Pancreas (tissue), 10 donors: ENCODE results near the gene BCL7B. TPM values are rescaled to one million over a fixed set of nuclear protein-coding genes. Genes with fewer than 3 reads are reported as not detected.

ENCODE experiments used
- ATAC-seq, 4 donors: fragments of 200-7000 bp; cut with Tn5 transposase; one replicate each; pipeline versions ENCODE4 v1.8.0 to v1.9.1; 2020; ENCODE audit warnings: mild to moderate bottlenecking in 4 of 4, moderate library complexity in 4 of 4
- DNase-seq, 6 donors: peaks; one replicate each; pipeline ENCODE4 v3.0.0-alpha.2; 2020
- FAIRE-seq: peaks from 2 replicates; lab custom pipeline; 2012; peaks lifted over from hg19 to GRCh38; lab: Jason Lieb, UNC
- H3K27ac ChIP-seq, 4 donors: fragments of 200-600 bp; sonication (generic); 1 replicate in 3 of 4; 2 replicates in 1 of 4; pipeline versions ENCODE4 v1.5.0 to v1.8.0; 2020
- H3K27me3 ChIP-seq, 4 donors: fragments of 200-600 bp; one replicate each; pipeline ENCODE4 v1.8.0; 2021
- H3K36me3 ChIP-seq, 3 donors: fragments of 200-600 bp; sonication (generic) in 1 of 3; one replicate each; pipeline versions ENCODE4 v1.5.0 to v1.8.0; 2020 to 2021
- H3K4me1 ChIP-seq, 3 donors: fragments of 200-600 bp; one replicate each; pipeline ENCODE4 v1.8.0; 2021
- H3K4me3 ChIP-seq, 4 donors: fragments of 200-600 bp; sonication (generic) in 2 of 4; one replicate each; pipeline versions ENCODE4 v1.5.0 to v1.8.0; 2020 to 2021
- H3K9me3 ChIP-seq, 4 donors: fragments of 200-600 bp; one replicate each; pipeline ENCODE4 v1.8.0; 2021
- CTCF ChIP-seq, 4 donors: fragments of 200-600 bp; sonication (generic) in 3 of 4; IDR thresholded peaks; one replicate each; pipeline versions ENCODE4 v1.5.0 to v1.8.0; 2021; ENCODE audit warnings: antibody characterized with exemption in 4 of 4
- WGBS, 2 donors: extraction: QIAGEN DNeasy Blood & Tissue Kit; methylation state at CpG; one replicate each; pipeline ENCODE4 v1.1.7; 2013; 5-methylcytosine and 5-hydroxymethylcytosine counted together
- intact Hi-C, 3 donors: fragments of 100-400 bp; cut with DNase I; formaldehyde crosslinking; loops; one replicate each; pipeline versions ENCODE4 v1.11.1 to v1.14.2; 2022
- polyA plus RNA-seq, 2 donors: library from polyadenylated mRNA; stranded (reverse); fragments of 200-250 nt; gene quantifications; one replicate each; pipeline ENCODE4 v1.2.3, GENCODE V29; 2013
- total RNA-seq, 6 donors: library from RNA; stranded (reverse); fragmentation: NEBNext Ultra II Directional in 4 of 6; extraction: Animal tissue kit (Norgen Biotek cat#: 25700) in 4 of 6; gene quantifications; one replicate each; pipeline versions ENCODE4 v1.2.1 to v1.2.4, GENCODE V29; 2021 to 2023
- donor health status: healthy with polysubstance abuse.
- donor health status: DM: no; HTN: no; CAD: no; lungs with moderate emphysema.
- donor health status: DM: no; HTN: no; CAD: no.
- donor health status: control.
- donor health status: control.
- donor health status: Bipolar disorder and iron deficiency.
- donor health status: DM: yes; HTN: yes; CAD: no.
- donor health status: DM: no; HTN: no; CAD: no.
- donor health status: DM: no; HTN: no; CAD: no.
- donor health status: DM: yes; HTN: yes; CAD: no.

BCL7B gene
- total and polyA plus RNA-seq, 8 donors: 13.5 to 44.6 (median 17.6) TPM

GRCh38 chr7:73572767-73573186 is 15.3 kb upstream of the BCL7B start:
- ATAC-seq: no peak
- no peak for DNase-seq
- intact Hi-C loops: no loop called here
- Histone ChIP-seq H3K4me3 (no peak overlapping the region), H3K9me3 (no peaks in the 10 kb centered on the region), H3K27me3 (no peaks in the 10 kb centered on the region), H3K27ac (no peak overlapping the region), H3K4me1 (peaks cover 0 to 9% (median 0%) of the 10 kb centered on the region in 3 donors), H3K36me3 (peaks cover 12 to 55% (median 38%) of the 10 kb centered on the region in 3 donors)
- 73% methylated on average over 6 of the region's 6 CpGs for WGBS, 2 donors
- no peak for TF ChIP-seq CTCF (IDR thresholded peaks at IDR 0.05)
- no peak for FAIRE-seq

GRCh38 chr7:73570977-73571376 is 13.5 kb upstream of the BCL7B start:
- Histone ChIP-seq H3K27me3 (no peaks in the 10 kb centered on the region), H3K9me3 (no peaks in the 10 kb centered on the region), H3K4me3 (no peak overlapping the region), H3K4me1 (no peaks in the 10 kb centered on the region), H3K27ac (no peak overlapping the region), H3K36me3 (peaks cover 12 to 55% (median 38%) of the 10 kb centered on the region in 3 donors)
- TF ChIP-seq CTCF (IDR thresholded peaks at IDR 0.05): no peak
- peak in 1 of 6 donors; percentile 18 for DNase-seq
- WGBS, 2 donors: 90 to 93% methylated on average over 10 of the region's 10 CpGs
- FAIRE-seq: no peak
- ATAC-seq: no peak
- intact Hi-C loops: no loop called here

- intact Hi-C loops: no loop called here
- no peak for TF ChIP-seq CTCF (IDR thresholded peaks at IDR 0.05)
- DNase-seq (peak in 1 of 6 donors; percentile 70), ATAC-seq (no peak), FAIRE-seq (no peak)
- peaks cover 12 to 55% (median 38%) of the 10 kb centered on the region in 3 donors for H3K36me3 ChIP-seq
- no peaks in the 10 kb centered on the region for H3K9me3 ChIP-seq
- WGBS, 2 donors: 94 to 96% methylated on average over 22 of the region's 22 CpGs
- H3K4me3 ChIP-seq: no peak overlapping the region
- H3K27me3 ChIP-seq: no peaks in the 10 kb centered on the region
- H3K4me1 ChIP-seq: no peaks in the 10 kb centered on the region
- no peak overlapping the region for H3K27ac ChIP-seq
Observed at GRCh38 chr7:73570521-73570920, 13.0 kb upstream of the BCL7B start.

- Histone ChIP-seq H3K4me3 (no peak overlapping the region), H3K9me3 (no peaks in the 10 kb centered on the region), H3K27ac (no peak overlapping the region), H3K4me1 (no peaks in the 10 kb centered on the region), H3K27me3 (no peaks in the 10 kb centered on the region), H3K36me3 (peaks cover 12 to 48% (median 37%) of the 10 kb centered on the region in 3 donors)
- TF ChIP-seq CTCF (IDR thresholded peaks at IDR 0.05): no peak
- intact Hi-C loops: no loop called here
- DNase-seq (no peak), FAIRE-seq (no peak), ATAC-seq (no peak)
- WGBS, 2 donors: 68 to 77% methylated on average over 5 of the region's 5 CpGs
Observed at GRCh38 chr7:73569042-73569608, 11.6 kb upstream of the BCL7B start.
